Activated naive CD4-positive, alpha-beta T cell treated with anti-CD3 and anti-CD28 coated beads, Interleukin-2, amount 50 U/mL, for 72 hours (primary cell): ENCODE data around the gene MAMSTR. TPM values are rescaled to one million over a fixed set of nuclear protein-coding genes. Genes with fewer than 3 reads are reported as not detected.

Experiments
- ATAC-seq, 2 donors: fragments of 150-1000 bp; cut with Tn5 transposase; 2 replicates each; pipeline ENCODE4 v1.10.0; 2021; ENCODE audit warnings: mild to moderate bottlenecking in 2 of 2, moderate library complexity in 2 of 2
- DNase-seq, 2 donors: peaks; one replicate each; pipeline ENCODE4 v3.0.0; 2021 to 2022; ENCODE audit warnings: low spot score in 2 of 2
- H3K27ac Mint-ChIP-seq, 2 donors: one replicate each; pipeline ENCODE4 v1.8.0; 2022; ENCODE audit warnings: mild to moderate bottlenecking in 2 of 2, mixed read lengths in 2 of 2
- H3K36me3 Mint-ChIP-seq, 2 donors: one replicate each; pipeline ENCODE4 v1.8.0; 2022; ENCODE audit warnings: mixed read lengths in 2 of 2
- H3K9me3 Mint-ChIP-seq, 2 donors: one replicate each; pipeline ENCODE4 v1.8.0; 2022; ENCODE audit warnings: mixed read lengths in 2 of 2
- total RNA-seq, 2 donors: library from RNA; stranded (reverse); gene quantifications; one replicate each; pipeline ENCODE4 v1.2.3, GENCODE V29; 2022

The MAMSTR gene
- total RNA-seq, 2 donors from 2014 or later, result 1.1 to 1.4 TPM

GRCh38 chr19:48664476-48664875, 55.0 kb downstream of the MAMSTR start:
- Mint-ChIP-seq H3K36me3 (no peaks in the 10 kb centered on the region), H3K9me3 (peaks cover 0 to 5% of the 10 kb centered on the region in 2 donors), H3K27ac (no peak overlapping the region)
- no peak for ATAC-seq
- no peak for DNase-seq

GRCh38 chr19:48663667-48664066, 55.9 kb downstream of the MAMSTR start:
- Mint-ChIP-seq H3K36me3 (no peaks in the 10 kb centered on the region), H3K9me3 (peaks cover 0 to 1% of the 10 kb centered on the region in 2 donors), H3K27ac (no peak overlapping the region)
- no peak for DNase-seq
- ATAC-seq, result no peak

Other genes starting within 250 kb of the MAMSTR start
- 1 to 10 TPM; 2.9 to 9.5 TPM for gene LMTK3, start 207.9 kb downstream of the MAMSTR start, total RNA-seq
- not detected for gene SULT2B1, start 167.6 kb downstream of the MAMSTR start, total RNA-seq
- not detected for gene SPACA4, start 113.0 kb downstream of the MAMSTR start, total RNA-seq
- gene FAM83E, start 104.6 kb downstream of the MAMSTR start, total RNA-seq, result 1 to 10 TPM; 5.5 to 9.1 TPM
- 1,000 to 10,000 TPM; 2,030 to 2,264 TPM for gene RPL18, start 100.5 kb downstream of the MAMSTR start, total RNA-seq
- 10 to 100 TPM; 25.7 to 40.4 TPM for gene SPHK2, start 100.2 kb downstream of the MAMSTR start, total RNA-seq
- 10 to 100 TPM; 10.5 to 16.9 TPM for gene DBP, start 82.3 kb downstream of the MAMSTR start, total RNA-seq
- 10 to 100 TPM in 1 of 2 donors, 1 to 10 TPM in 1; 7.9 to 10.9 TPM for gene CA11, start 73.5 kb downstream of the MAMSTR start, total RNA-seq
- gene NTN5, start 46.7 kb downstream of the MAMSTR start, total RNA-seq, result 1 to 10 TPM; 1.6 to 2.5 TPM
- not detected for gene FUT2, start 23.8 kb downstream of the MAMSTR start, total RNA-seq
- under 1 TPM; 0.19 to 0.66 TPM for gene RASIP1, start 20.9 kb upstream of the MAMSTR start, total RNA-seq
- gene IZUMO1, start 27.2 kb upstream of the MAMSTR start, total RNA-seq, result not detected
- gene FUT1, start 32.9 kb upstream of the MAMSTR start, total RNA-seq, result under 1 TPM in 1 of 2 donors, not detected in 1; 0.41 TPM
- gene FGF21, start 35.8 kb upstream of the MAMSTR start, total RNA-seq, result not detected
- 10 to 100 TPM; 33.9 to 72.1 TPM for gene BCAT2, start 91.3 kb upstream of the MAMSTR start, total RNA-seq
- 1 to 10 TPM; 1.3 to 1.7 TPM for gene HSD17B14, start 116.8 kb upstream of the MAMSTR start, total RNA-seq
- 10 to 100 TPM in 1 of 2 donors, 1 to 10 TPM in 1; 9.1 to 20.3 TPM for gene PLEKHA4, start 148.9 kb upstream of the MAMSTR start, total RNA-seq
- gene PPP1R15A, start 152.7 kb upstream of the MAMSTR start, total RNA-seq, result 100 to 1,000 TPM in 1 of 2 donors, 10 to 100 TPM in 1; 93.1 to 133 TPM
- gene TULP2, start 179.0 kb upstream of the MAMSTR start, total RNA-seq, result 1 to 10 TPM in 1 of 2 donors, under 1 TPM in 1; 0.52 to 1.1 TPM
- 100 to 1,000 TPM; 191 to 254 TPM for gene NUCB1, start 180.6 kb upstream of the MAMSTR start, total RNA-seq
- 1 to 10 TPM; 2.2 to 7.4 TPM for gene DHDH, start 214.0 kb upstream of the MAMSTR start, total RNA-seq
- gene BAX, start 235.2 kb upstream of the MAMSTR start, total RNA-seq, result 100 to 1,000 TPM; 191 to 711 TPM
- gene FTL, start 245.6 kb upstream of the MAMSTR start, total RNA-seq, result 1,000 to 10,000 TPM; 1,148 to 2,898 TPM